Measurements from ENCODE around the gene DDC. TPM values are rescaled to one million over a fixed set of nuclear protein-coding genes. Genes with fewer than 3 reads are reported as not detected.
"Not testable (repeated sequence)": the region's sequence is repeated elsewhere in the genome, so short reads cannot be mapped to it uniquely, and the experiment has no call there.

The DDC gene
- total and polyA plus RNA-seq, 2 donors (not counting 3 experiments of a cell fraction or from before 2014, with no cell fraction given) = not detected

GRCh38 chr7:50577569-50577968 is 12.4 kb upstream of the DDC start:
- Histone ChIP-seq H3K79me2 (ENCODE audit: control insufficient read depth, insufficient read depth, low read length) (no peaks in the 10 kb centered on the region), H2AFZ (ENCODE audit: low read depth, low read length) (no peak overlapping the region), H3K9me1 (replicated peaks; ENCODE audit: control insufficient read depth, extremely low read depth, insufficient read depth, low read length) (no peaks in the 10 kb centered on the region), H3K9me3 (replicated peaks; ENCODE audit: control insufficient read depth, insufficient read depth, low read length) (no peaks in the 10 kb centered on the region), H3K4me1 (ENCODE audit: control insufficient read depth, extremely low read depth, insufficient read depth, low read length) (no peaks in the 10 kb centered on the region), H3K36me3 (ENCODE audit: control insufficient read depth in 2 of 2, extremely low read depth in 1 of 2, insufficient read depth in 2 of 2, low read length in 2 of 2) (no peaks in the 10 kb centered on the region), H3K4me2 (ENCODE audit: insufficient read depth, low read length) (no peak overlapping the region), H3K4me3 (replicated peaks in 1 of 3; ENCODE audit: insufficient read depth in 1 of 3, low read depth in 1 of 3, low read length in 3 of 3) (no peak overlapping the region), H3K27ac (ENCODE audit: insufficient read depth, low read depth, low read length) (no peak overlapping the region), H3K27me3 (ENCODE audit: control insufficient read depth in 2 of 2, insufficient read depth in 2 of 2, low read length in 2 of 2) (peaks cover 0 to 4% of the 10 kb centered on the region in 2 experiments), H4K20me1 (replicated peaks; ENCODE audit: control insufficient read depth, extremely low read depth, insufficient read depth, low read length) (no peaks in the 10 kb centered on the region), H3K9ac (replicated peaks; ENCODE audit: extremely low read depth, insufficient read depth, low read length) (no peak overlapping the region)
- FAIRE-seq (no peak), DNase-seq (ENCODE audit: low read depth, low spot score) (no peak)
- ChIA-PET POLR2A (no interaction called here), CTCF (no interaction called here)
- BruUV-seq (replicated peaks) = no TSS peak
- intact Hi-C loops (cut with micrococcal nuclease) = no loop called here
- dilution Hi-C loops (cut with MboI; ENCODE audit: extremely low pct_ligation_motif_present, low sequenced_read_pairs) = no loop called here
- TF ChIP-seq POLR2A (IDR thresholded peaks at IDR 0.05; ENCODE audit: low read depth, low read length) = no peak
- no peak for TF ChIP-seq EZH2 (IDR thresholded peaks at IDR 0.05; ENCODE audit: borderline replicate concordance, low read depth, low read length, severe bottlenecking)
- no peak for TF ChIP-seq MYC (IDR thresholded peaks at IDR 0.05; ENCODE audit: low read depth, low read length)
- TF ChIP-seq GATA2 (IDR thresholded peaks at IDR 0.05; ENCODE audit: insufficient read depth, insufficient read length, low read depth, low read length) = no peak
- TF ChIP-seq CTCF (IDR thresholded peaks at IDR 0.05; ENCODE audit: extremely low read depth in 1 of 2, insufficient read depth in 1 of 2, low read depth in 1 of 2, low read length in 2 of 2) = no peak
- TF ChIP-seq FOS (IDR thresholded peaks at IDR 0.05; ENCODE audit: borderline replicate concordance, insufficient read depth, low read length) = no peak

- intact Hi-C loops (cut with micrococcal nuclease) = not testable (repeated sequence)
These were observed 11.2 kb upstream of the DDC start for GRCh38 chr7:50576388-50576787.

More at GRCh38 chr7:50576388-50576787, 11.2 kb upstream of the DDC start:
- H3K9ac ChIP-seq (replicated peaks; ENCODE audit: extremely low read depth, insufficient read depth, low read length); H3K9me1 ChIP-seq (replicated peaks; ENCODE audit: control insufficient read depth, extremely low read depth, insufficient read depth, low read length); H3K4me2 ChIP-seq (ENCODE audit: insufficient read depth, low read length); H3K9me3 ChIP-seq (replicated peaks; ENCODE audit: control insufficient read depth, insufficient read depth, low read length); H3K27ac ChIP-seq (ENCODE audit: insufficient read depth, low read depth, low read length); FAIRE-seq; H4K20me1 ChIP-seq (replicated peaks; ENCODE audit: control insufficient read depth, extremely low read depth, insufficient read depth, low read length); BruUV-seq (replicated peaks); H2AFZ ChIP-seq (ENCODE audit: low read depth, low read length); H3K27me3 ChIP-seq (ENCODE audit: control insufficient read depth in 2 of 2, insufficient read depth in 2 of 2, low read length in 2 of 2); CTCF ChIA-PET; H3K79me2 ChIP-seq (ENCODE audit: control insufficient read depth, insufficient read depth, low read length); H3K4me1 ChIP-seq (ENCODE audit: control insufficient read depth, extremely low read depth, insufficient read depth, low read length); dilution Hi-C loops (cut with MboI; ENCODE audit: extremely low pct_ligation_motif_present, low sequenced_read_pairs); H3K36me3 ChIP-seq (ENCODE audit: control insufficient read depth in 2 of 2, extremely low read depth in 1 of 2, insufficient read depth in 2 of 2, low read length in 2 of 2); POLR2A ChIA-PET; DNase-seq (ENCODE audit: low read depth, low spot score); H3K4me3 ChIP-seq (replicated peaks in 1 of 3; ENCODE audit: insufficient read depth in 1 of 3, low read depth in 1 of 3, low read length in 3 of 3): not testable (repeated sequence)
